Right lobe of liver (tissue), 4 donors: ENCODE results near the gene ALPK3.

Experiments used
- CTCF ChIP-seq, 4 donors: fragments of 200-600 bp in 3 of 4; fragments of 450-650 bp in 1 of 4; IDR thresholded peaks; one replicate each; pipeline versions ENCODE4 v1.5.1 to v1.8.0; 2016 to 2022; ENCODE audit warnings: antibody characterized with exemption in 4 of 4, mild to moderate bottlenecking in 2 of 4
- POLR2A ChIP-seq: fragments of 450-650 bp; IDR thresholded peaks from one replicate; pipeline ENCODE4 v1.6.1; 2017; ENCODE audit warnings: antibody characterized with exemption, mild to moderate bottlenecking
- donor health status: DM: no; HTN: no; CAD: no.
- donor health status: DM: no; HTN: no; CAD: no.
- donor health status: DM: no; HTN: yes; CAD: no.

GRCh38 chr15:84859651-84860050 lies 42.5 kb downstream of the ALPK3 start:
- TF ChIP-seq CTCF (IDR thresholded peaks at IDR 0.05) (no peak), POLR2A (no peak)
